ENCODE measurements around the gene ASPRV1.

DNA sequence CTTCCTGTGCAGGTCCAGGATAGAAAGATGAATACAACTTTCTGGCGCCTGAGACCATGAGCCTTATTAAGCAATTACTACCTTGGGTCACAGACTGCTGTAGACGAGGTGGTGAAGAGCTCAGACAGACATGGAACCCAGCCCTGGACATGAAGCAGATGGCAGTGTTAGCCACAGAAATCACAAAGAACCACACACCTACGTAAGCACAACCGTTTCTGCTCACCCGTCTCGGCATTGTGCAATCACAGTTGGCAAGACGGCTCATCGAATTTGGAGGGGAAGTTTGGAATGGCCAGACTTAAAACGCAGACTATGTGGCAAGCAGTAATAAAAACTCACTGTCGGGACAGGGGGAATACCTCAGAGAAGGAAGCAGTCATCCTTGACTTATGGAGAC, 24.3 kb upstream of the ASPRV1 start:
- TF ChIP-seq POLR2A (IDR thresholded peaks at IDR 0.05) (no peak), POLR2AphosphoS5 (IDR thresholded peaks at IDR 0.05) (no peak)
- TF ChIP-seq, protein P1, sequence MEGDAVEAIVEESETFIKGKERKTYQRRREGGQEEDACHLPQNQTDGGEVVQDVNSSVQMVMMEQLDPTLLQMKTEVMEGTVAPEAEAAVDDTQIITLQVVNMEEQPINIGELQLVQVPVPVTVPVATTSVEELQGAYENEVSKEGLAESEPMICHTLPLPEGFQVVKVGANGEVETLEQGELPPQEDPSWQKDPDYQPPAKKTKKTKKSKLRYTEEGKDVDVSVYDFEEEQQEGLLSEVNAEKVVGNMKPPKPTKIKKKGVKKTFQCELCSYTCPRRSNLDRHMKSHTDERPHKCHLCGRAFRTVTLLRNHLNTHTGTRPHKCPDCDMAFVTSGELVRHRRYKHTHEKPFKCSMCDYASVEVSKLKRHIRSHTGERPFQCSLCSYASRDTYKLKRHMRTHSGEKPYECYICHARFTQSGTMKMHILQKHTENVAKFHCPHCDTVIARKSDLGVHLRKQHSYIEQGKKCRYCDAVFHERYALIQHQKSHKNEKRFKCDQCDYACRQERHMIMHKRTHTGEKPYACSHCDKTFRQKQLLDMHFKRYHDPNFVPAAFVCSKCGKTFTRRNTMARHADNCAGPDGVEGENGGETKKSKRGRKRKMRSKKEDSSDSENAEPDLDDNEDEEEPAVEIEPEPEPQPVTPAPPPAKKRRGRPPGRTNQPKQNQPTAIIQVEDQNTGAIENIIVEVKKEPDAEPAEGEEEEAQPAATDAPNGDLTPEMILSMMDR (IDR thresholded peaks at IDR 0.05), result no peak
